GM23248 (cell line): Measurements from ENCODE around the gene TAF12.

ENCODE experiments used
- EZH2 ChIP-seq: fragments of 200-600 bp; sonication (generic); IDR thresholded peaks from 2 replicates; pipeline ENCODE4 v1.6.1; 2018; ENCODE audit warnings: antibody characterized with exemption, mild to moderate bottlenecking; ENCODE audit not compliant: insufficient read depth, poor library complexity, severe bottlenecking
- EZH2phosphoT487 ChIP-seq: fragments of 200-600 bp; sonication (generic); IDR thresholded peaks from 2 replicates; pipeline ENCODE4 v1.6.1; 2018; ENCODE audit warnings: antibody characterized with exemption, moderate library complexity, mild to moderate bottlenecking, low read depth; ENCODE audit not compliant: insufficient read depth

GRCh38 chr1:28571911-28572310 lies 71.0 kb downstream of the TAF12 start:
- TF ChIP-seq EZH2: no peak
- TF ChIP-seq EZH2phosphoT487: no peak
